NCI-H128 (cell line): ENCODE results near the gene FAM118A.
A peak's percentile ranks its signal among the peaks of the same experiment; 100 is the strongest.
"Not testable (repeated sequence)": the region's sequence is repeated elsewhere in the genome, so short reads cannot be mapped to it uniquely, and the experiment has no call there.

Experiments
- DNase-seq: peaks from one replicate; lab custom pipeline; 2025; ENCODE audit not compliant: unreplicated experiment; lab: John Stamatoyannopoulos, UW

FAM118A gene

GRCh38 chr22:45309422-45310227, at the start of gene FAM118A:
Gene FAM118A, plus strand, starts transcription at chr22:45309934. Its CDS starts 12,446 bp downstream, at chr22:45322380.
- peak; percentile 78 for DNase-seq

GRCh38 chr22:45260395-45260759, 49.4 kb upstream of the FAM118A start:
- DNase-seq, result not testable (repeated sequence)

GRCh38 chr22:45261407-45262088, 48.2 kb upstream of the FAM118A start:
- DNase-seq, result no peak

GRCh38 chr22:45262195-45262930, 47.4 kb upstream of the FAM118A start:
- DNase-seq, result no peak

- DNase-seq, result no peak
Measured at GRCh38 chr22:45262931-45263462, 46.7 kb upstream of the FAM118A start.

- no peak for DNase-seq
Measured at GRCh38 chr22:45263463-45264269, 46.1 kb upstream of the FAM118A start.

- DNase-seq, result no peak
Measured at GRCh38 chr22:45265535-45265934, 44.2 kb upstream of the FAM118A start.

- no peak for DNase-seq
Measured at GRCh38 chr22:45268167-45268957, 41.4 kb upstream of the FAM118A start.

GRCh38 chr22:45268958-45269844, 40.5 kb upstream of the FAM118A start:
- peak; percentile 33 for DNase-seq

GRCh38 chr22:45270095-45271020, 39.4 kb upstream of the FAM118A start:
- no peak for DNase-seq

- DNase-seq, result no peak
Measured at GRCh38 chr22:45271667-45272201, 38.0 kb upstream of the FAM118A start.

GRCh38 chr22:45272498-45272897, 37.2 kb upstream of the FAM118A start:
- no peak for DNase-seq

GRCh38 chr22:45273452-45274075, 36.2 kb upstream of the FAM118A start:
- DNase-seq, result no peak

GRCh38 chr22:45276507-45277105, 33.1 kb upstream of the FAM118A start:
- no peak for DNase-seq

GRCh38 chr22:45277720-45278119, 32.0 kb upstream of the FAM118A start:
- DNase-seq, result not testable (repeated sequence)

- DNase-seq, result no peak
Measured at GRCh38 chr22:45278125-45278524, 31.6 kb upstream of the FAM118A start.

- DNase-seq, result no peak
Measured at GRCh38 chr22:45280587-45280980, 29.1 kb upstream of the FAM118A start.
